Measurements from ENCODE around the gene MRPS27. TPM values are rescaled to one million over a fixed set of nuclear protein-coding genes. Genes with fewer than 3 reads are reported as not detected.

MRPS27 gene
- total and polyA plus RNA-seq, 2 donors from 2014 or later = 40.0 to 50.8 TPM

DNA sequence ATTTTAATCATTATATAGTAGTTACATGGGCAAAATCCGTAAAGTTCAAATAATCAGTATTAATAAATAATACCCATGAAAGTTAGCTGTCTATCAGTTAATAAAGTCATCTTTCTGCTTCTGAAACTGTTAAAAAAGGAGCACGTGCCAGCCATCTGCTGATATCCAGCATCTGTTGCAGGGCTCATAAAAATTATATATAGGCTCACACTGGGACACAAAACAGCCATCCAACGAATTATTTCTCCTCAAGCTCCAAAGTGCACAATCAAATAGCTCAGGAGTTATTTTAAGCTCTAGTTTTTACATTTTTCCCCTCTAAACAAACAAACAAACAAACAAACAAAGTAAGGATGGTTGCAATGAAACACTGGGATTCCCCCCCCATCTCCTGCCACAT, 48.3 kb downstream of the MRPS27 start:
- Histone ChIP-seq H3K27ac (ENCODE audit: low read depth in 2 of 2, low read length in 2 of 2) (no peak overlapping the region), H3K4me1 (ENCODE audit: control insufficient read depth in 2 of 3, insufficient read depth in 2 of 3, low read depth in 1 of 3, low read length in 3 of 3) (no peaks in the 10 kb centered on the region), H3K9me3 (ENCODE audit: control insufficient read depth in 2 of 3, insufficient read depth in 1 of 3, low read length in 3 of 3) (peaks cover 0 to 2% (median 0%) of the 10 kb centered on the region in 3 donors), H3K36me3 (ENCODE audit: control insufficient read depth in 2 of 3, insufficient read depth in 3 of 3, low read length in 3 of 3) (no peaks in the 10 kb centered on the region), H3K4me3 (ENCODE audit: low read length in 3 of 3) (no peak overlapping the region), H3K27me3 (ENCODE audit: control insufficient read depth, insufficient read depth, low read length) (no peaks in the 10 kb centered on the region), H3K9ac (ENCODE audit: low read length in 3 of 3) (no peak overlapping the region)
- intact Hi-C loops (cut with DNase I) = no loop called here
- DNase-seq (no peak), FAIRE-seq (no peak)
- TF ChIP-seq, protein P1, sequence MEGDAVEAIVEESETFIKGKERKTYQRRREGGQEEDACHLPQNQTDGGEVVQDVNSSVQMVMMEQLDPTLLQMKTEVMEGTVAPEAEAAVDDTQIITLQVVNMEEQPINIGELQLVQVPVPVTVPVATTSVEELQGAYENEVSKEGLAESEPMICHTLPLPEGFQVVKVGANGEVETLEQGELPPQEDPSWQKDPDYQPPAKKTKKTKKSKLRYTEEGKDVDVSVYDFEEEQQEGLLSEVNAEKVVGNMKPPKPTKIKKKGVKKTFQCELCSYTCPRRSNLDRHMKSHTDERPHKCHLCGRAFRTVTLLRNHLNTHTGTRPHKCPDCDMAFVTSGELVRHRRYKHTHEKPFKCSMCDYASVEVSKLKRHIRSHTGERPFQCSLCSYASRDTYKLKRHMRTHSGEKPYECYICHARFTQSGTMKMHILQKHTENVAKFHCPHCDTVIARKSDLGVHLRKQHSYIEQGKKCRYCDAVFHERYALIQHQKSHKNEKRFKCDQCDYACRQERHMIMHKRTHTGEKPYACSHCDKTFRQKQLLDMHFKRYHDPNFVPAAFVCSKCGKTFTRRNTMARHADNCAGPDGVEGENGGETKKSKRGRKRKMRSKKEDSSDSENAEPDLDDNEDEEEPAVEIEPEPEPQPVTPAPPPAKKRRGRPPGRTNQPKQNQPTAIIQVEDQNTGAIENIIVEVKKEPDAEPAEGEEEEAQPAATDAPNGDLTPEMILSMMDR (IDR thresholded peaks at IDR 0.05; ENCODE audit: borderline replicate concordance, extremely low read depth, insufficient read depth) = no peak

DNA sequence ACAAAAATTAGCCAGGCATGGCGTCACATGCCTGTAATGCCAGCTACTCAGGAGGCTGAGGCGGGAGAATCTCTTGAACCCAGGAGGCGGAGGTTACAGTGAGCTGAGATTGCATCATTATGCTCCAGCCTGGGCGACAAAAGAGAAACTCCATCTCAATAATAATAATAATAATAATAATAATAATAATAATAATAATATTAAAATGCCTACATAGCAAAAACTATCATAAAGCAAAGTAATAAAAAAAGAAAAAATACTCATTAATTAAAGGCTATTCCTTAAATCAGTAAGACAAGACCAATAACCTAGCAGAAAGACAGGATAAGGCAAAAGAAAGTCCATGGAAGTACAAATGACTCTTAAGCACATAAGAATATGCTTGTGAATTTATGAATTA, 50.0 kb downstream of the MRPS27 start:
- TF ChIP-seq, protein P1 (IDR thresholded peaks at IDR 0.05; ENCODE audit: borderline replicate concordance, extremely low read depth, insufficient read depth) = no peak
- no peak for FAIRE-seq
- H3K9ac ChIP-seq (ENCODE audit: low read length in 3 of 3) = no peak overlapping the region
- peaks cover 0 to 4% (median 0%) of the 10 kb centered on the region in 3 donors for H3K4me1 ChIP-seq (ENCODE audit: control insufficient read depth in 2 of 3, insufficient read depth in 2 of 3, low read depth in 1 of 3, low read length in 3 of 3)
- no peak overlapping the region for H3K27ac ChIP-seq (ENCODE audit: low read depth in 2 of 2, low read length in 2 of 2)
- H3K9me3 ChIP-seq (ENCODE audit: control insufficient read depth in 2 of 3, insufficient read depth in 1 of 3, low read length in 3 of 3) = no peaks in the 10 kb centered on the region
- no peak overlapping the region for H3K4me3 ChIP-seq (ENCODE audit: low read length in 3 of 3)
- DNase-seq = no peak
- no peaks in the 10 kb centered on the region for H3K36me3 ChIP-seq (ENCODE audit: control insufficient read depth in 2 of 3, insufficient read depth in 3 of 3, low read length in 3 of 3)
- intact Hi-C loops (cut with DNase I) = no loop called here
- no peaks in the 10 kb centered on the region for H3K27me3 ChIP-seq (ENCODE audit: control insufficient read depth, insufficient read depth, low read length)

GRCh38 chr5:72269411-72269780, 50.6 kb downstream of the MRPS27 start:
- intact Hi-C loops (cut with DNase I) = no loop called here
- no peak for FAIRE-seq

More at GRCh38 chr5:72269411-72269780, 50.6 kb downstream of the MRPS27 start:
- no peaks in the 10 kb centered on the region for H3K27me3 ChIP-seq (ENCODE audit: control insufficient read depth, insufficient read depth, low read length)
- no peak overlapping the region for H3K9ac ChIP-seq (ENCODE audit: low read length in 3 of 3)
- no peak overlapping the region for H3K27ac ChIP-seq (ENCODE audit: low read depth in 2 of 2, low read length in 2 of 2)
- H3K9me3 ChIP-seq (ENCODE audit: control insufficient read depth in 2 of 3, insufficient read depth in 1 of 3, low read length in 3 of 3) = no peaks in the 10 kb centered on the region
- no peaks in the 10 kb centered on the region for H3K36me3 ChIP-seq (ENCODE audit: control insufficient read depth in 2 of 3, insufficient read depth in 3 of 3, low read length in 3 of 3)
- no peak for DNase-seq
- H3K4me1 ChIP-seq (ENCODE audit: control insufficient read depth in 2 of 3, insufficient read depth in 2 of 3, low read depth in 1 of 3, low read length in 3 of 3) = peaks cover 0 to 4% (median 0%) of the 10 kb centered on the region in 3 donors
- TF ChIP-seq, protein P1 (IDR thresholded peaks at IDR 0.05; ENCODE audit: borderline replicate concordance, extremely low read depth, insufficient read depth) = no peak
- no peak overlapping the region for H3K4me3 ChIP-seq (ENCODE audit: low read length in 3 of 3)
